Effector memory CD4-positive, alpha-beta T cell (primary cell): ENCODE results near the gene NUDT2.

ENCODE experiments used
- DNase-seq, 3 donors: peaks; one replicate each; pipeline ENCODE4 v3.0.0-alpha.2; 2020
- H3K27ac ChIP-seq: 2 replicates; pipeline ENCODE4 v1.7.0; 2013; ENCODE audit warnings: mild to moderate bottlenecking, low read length, moderate library complexity; ENCODE audit not compliant: insufficient read depth, poor library complexity, severe bottlenecking
- H3K27me3 ChIP-seq: replicated peaks from 2 replicates; pipeline ENCODE4 v1.7.0; 2013; ENCODE audit warnings: mild to moderate bottlenecking, low read length; ENCODE audit not compliant: insufficient read depth, control insufficient read depth, poor library complexity, severe bottlenecking
- H3K36me3 ChIP-seq: 2 replicates; pipeline ENCODE4 v1.7.0; 2013; ENCODE audit warnings: mild to moderate bottlenecking, low read length, moderate library complexity; ENCODE audit not compliant: control insufficient read depth, insufficient read depth
- H3K4me1 ChIP-seq: 2 replicates; pipeline ENCODE4 v1.7.0; 2013; ENCODE audit warnings: low read length, mild to moderate bottlenecking; ENCODE audit not compliant: control insufficient read depth, insufficient read depth, poor library complexity, severe bottlenecking
- H3K4me3 ChIP-seq: 2 replicates; pipeline ENCODE4 v1.7.0; 2013; ENCODE audit warnings: low read length, low read depth, mild to moderate bottlenecking; ENCODE audit not compliant: insufficient read depth, poor library complexity, severe bottlenecking
- H3K9me3 ChIP-seq: 2 replicates; pipeline ENCODE4 v1.7.0; 2013; ENCODE audit warnings: mild to moderate bottlenecking, low read length, moderate library complexity; ENCODE audit not compliant: control insufficient read depth

Gene NUDT2

DNA sequence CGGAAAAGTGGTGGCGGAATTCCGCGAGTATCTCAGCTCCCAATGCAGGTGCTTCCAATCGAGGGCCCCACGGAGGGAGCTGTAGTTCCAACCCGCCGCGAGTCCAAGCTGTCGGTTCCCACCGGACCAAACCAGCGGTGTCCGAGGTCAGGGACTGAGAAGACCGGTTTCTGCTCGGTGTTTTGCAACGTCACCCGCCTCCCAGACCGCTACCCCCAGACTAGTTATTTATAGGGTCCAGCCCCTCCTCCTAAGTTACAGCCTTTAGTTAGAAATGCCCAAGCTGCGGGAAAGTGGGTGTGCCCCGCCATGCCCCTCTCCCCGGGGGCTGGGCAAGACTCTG is 48.0 kb downstream of the NUDT2 start:
- Histone ChIP-seq H3K4me3 (peak overlapping the region; percentile 74), H3K4me1 (peaks cover 27% of the 10 kb centered on the region), H3K27me3 (no peaks in the 10 kb centered on the region), H3K9me3 (no peaks in the 10 kb centered on the region), H3K36me3 (no peaks in the 10 kb centered on the region), H3K27ac (no peak overlapping the region)
- no peak for DNase-seq

DNA sequence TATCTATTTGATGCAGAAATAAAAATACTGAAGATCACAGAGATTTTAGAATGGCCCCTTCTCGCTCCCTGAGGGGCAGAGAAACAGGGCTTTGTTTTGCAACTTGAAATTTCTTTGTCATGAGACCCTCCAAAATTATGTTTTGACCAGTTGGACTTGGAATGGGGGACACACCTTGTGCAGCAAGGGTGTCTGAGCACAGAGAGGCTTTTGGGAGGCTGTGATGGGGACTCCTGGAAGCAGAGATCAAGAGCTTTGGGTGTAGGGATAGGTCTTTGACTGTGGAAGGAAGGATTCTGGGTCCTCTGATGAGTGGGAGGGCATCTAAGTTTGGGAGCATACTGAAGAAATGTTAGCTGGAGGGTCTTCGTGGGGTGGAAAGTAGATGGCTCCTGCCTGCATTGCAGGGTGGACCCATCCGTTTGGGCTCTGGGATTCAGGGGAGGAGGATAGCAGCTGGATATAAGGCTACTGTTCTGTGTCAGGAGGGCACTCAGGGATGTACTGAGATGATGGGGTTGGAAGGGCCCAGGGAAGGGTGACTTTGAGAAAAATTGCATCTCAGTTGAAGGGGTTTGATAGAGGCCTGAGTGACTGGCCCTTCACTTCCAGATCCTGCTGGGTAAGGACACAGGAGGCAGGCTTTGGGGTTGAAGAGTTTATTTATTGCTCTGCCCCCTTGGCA is 49.1 kb downstream of the NUDT2 start:
- H3K36me3 ChIP-seq, result no peaks in the 10 kb centered on the region
- H3K9me3 ChIP-seq, result no peaks in the 10 kb centered on the region
- peaks cover 27% of the 10 kb centered on the region for H3K4me1 ChIP-seq
- DNase-seq, result no peak
- H3K27me3 ChIP-seq, result no peaks in the 10 kb centered on the region
- no peak overlapping the region for H3K4me3 ChIP-seq
- no peak overlapping the region for H3K27ac ChIP-seq

DNA sequence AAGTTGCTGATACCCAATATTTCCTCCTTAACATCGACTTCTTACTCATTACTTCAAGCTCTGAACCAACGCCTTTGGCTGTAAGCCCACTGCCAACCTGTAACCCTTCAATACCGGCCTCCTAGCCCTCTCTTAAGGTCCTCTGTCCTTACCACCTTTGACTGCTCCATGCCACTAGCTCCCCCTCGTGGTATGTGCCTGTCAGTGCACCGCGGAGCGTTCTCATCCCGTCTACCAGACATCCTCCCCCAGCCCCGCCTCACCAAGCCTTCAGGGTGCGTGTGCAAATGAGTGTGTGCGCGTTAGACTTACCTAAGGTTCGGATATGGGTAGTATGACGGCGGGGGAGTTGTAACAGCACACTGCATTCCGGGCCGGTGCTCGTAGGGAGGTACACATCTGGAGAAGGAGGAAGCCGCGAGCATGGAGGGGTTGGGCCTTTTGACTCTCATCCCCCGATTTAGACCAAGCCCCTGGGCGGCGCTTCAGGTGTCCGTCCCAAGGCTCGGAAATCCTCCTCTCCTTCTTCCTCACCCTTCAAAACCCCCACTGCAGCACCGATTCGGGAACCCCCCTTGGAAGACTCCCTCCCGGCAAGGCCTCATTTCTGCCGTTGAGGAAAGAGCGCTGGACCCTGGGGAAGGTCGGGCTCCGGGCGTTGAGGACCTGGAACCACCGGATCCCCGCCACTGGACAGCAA is 50.1 kb downstream of the NUDT2 start:
- no peaks in the 10 kb centered on the region for H3K36me3 ChIP-seq
- peak; percentile 78 to 83 (median 78) for DNase-seq
- peaks cover 27% of the 10 kb centered on the region for H3K4me1 ChIP-seq
- peak overlapping the region; percentile 35 for H3K4me3 ChIP-seq
- peak overlapping the region; percentile 44 for H3K27ac ChIP-seq
- H3K27me3 ChIP-seq, result no peaks in the 10 kb centered on the region
- H3K9me3 ChIP-seq, result no peaks in the 10 kb centered on the region

DNA sequence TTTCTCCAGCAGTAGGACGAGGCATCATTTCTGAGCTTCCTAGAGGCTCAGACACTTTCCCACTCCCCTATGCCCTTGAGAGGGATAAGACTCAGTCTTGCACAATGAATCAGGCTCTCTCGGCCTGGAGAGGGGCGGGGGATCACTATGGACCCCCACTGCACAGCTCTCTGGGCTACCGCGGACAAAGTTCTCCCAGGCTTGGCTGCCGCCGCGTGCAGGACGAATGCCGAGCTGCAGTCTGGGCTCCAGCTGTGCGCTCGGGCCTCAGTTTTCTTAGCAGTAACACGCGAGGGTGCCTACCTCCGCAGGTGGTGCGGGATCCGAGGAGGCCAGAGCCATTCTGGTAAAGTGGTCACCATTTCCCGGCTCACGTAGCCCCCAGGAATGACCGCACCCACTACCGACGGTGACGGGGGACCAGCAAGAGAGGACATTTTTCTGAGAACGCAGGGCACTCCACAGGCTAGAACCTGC is 50.7 kb downstream of the NUDT2 start:
- Histone ChIP-seq H3K9me3 (no peaks in the 10 kb centered on the region), H3K27me3 (no peaks in the 10 kb centered on the region), H3K4me3 (peak overlapping the region; percentile 35), H3K36me3 (no peaks in the 10 kb centered on the region), H3K4me1 (peaks cover 27% of the 10 kb centered on the region), H3K27ac (peak overlapping the region; percentile 44)
- DNase-seq, result no peak

DNA sequence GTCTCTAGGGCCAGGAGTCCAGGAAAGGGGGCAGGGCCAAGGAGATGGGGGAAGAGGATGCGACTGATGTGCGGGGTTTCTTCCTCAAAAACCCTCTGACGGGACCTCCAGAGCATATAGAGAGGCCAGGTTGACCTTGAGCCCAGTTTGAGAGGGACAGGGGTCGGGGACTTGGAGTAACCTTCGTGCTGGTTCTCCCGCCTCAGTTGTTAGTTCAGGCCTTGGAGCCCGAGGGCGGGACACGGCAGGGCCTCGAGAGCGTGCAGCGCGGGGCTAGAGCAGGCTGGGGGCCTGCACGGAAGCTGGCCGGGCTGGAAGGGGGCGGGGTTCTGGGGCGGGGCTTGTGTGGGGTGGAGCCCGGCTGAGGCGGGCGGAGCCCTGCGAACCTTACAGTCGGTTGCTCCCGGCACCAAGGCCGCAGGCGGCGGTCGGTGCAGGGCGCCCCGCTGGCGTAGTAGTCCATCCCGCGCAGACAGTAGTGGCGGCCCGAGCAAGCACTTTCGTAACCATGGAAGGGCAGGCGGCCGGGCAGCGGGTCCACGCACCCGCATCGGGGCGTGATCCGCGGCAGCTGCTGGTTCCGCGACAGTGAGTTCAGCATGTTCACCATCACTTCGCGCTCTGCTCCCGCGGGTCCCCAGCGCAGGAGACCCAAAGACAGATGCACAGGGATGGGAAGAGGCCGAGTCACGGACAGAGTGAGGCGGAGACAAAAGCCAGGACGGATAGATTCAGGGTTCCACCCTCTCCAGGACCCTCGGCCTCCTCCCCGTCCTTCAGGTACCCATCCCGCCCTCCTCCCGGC is 51.3 kb downstream of the NUDT2 start:
- H3K27ac ChIP-seq, result no peak overlapping the region
- DNase-seq, result peak; percentile 71 to 72 (median 71)
- H3K9me3 ChIP-seq, result no peaks in the 10 kb centered on the region
- peaks cover 27% of the 10 kb centered on the region for H3K4me1 ChIP-seq
- peak overlapping the region; percentile 64 for H3K4me3 ChIP-seq
- no peaks in the 10 kb centered on the region for H3K36me3 ChIP-seq
- H3K27me3 ChIP-seq, result no peaks in the 10 kb centered on the region

DNA sequence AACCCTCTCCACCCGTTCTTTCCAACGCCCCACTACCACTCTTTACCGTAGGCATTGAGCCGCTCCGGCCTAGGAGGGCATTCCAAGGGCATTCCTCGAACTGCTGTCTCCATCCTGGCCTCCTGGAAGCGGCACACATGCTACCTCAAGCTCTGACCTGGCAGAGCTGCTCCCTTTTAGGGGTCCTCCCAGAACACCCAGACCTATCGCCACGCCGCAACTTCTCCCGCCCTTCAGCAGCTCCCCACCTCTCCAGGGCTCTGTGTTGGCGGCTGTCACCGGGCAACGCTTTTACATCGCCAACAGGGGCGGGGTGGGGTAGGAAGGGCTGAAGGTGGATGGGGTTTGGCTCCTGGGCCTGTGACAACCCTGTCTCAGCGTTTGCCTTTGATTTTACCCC is 52.0 kb downstream of the NUDT2 start:
- H3K4me3 ChIP-seq, result no peak overlapping the region
- no peaks in the 10 kb centered on the region for H3K9me3 ChIP-seq
- no peaks in the 10 kb centered on the region for H3K27me3 ChIP-seq
- peaks cover 24% of the 10 kb centered on the region for H3K4me1 ChIP-seq
- DNase-seq, result no peak
- no peaks in the 10 kb centered on the region for H3K36me3 ChIP-seq
- no peak overlapping the region for H3K27ac ChIP-seq

DNA sequence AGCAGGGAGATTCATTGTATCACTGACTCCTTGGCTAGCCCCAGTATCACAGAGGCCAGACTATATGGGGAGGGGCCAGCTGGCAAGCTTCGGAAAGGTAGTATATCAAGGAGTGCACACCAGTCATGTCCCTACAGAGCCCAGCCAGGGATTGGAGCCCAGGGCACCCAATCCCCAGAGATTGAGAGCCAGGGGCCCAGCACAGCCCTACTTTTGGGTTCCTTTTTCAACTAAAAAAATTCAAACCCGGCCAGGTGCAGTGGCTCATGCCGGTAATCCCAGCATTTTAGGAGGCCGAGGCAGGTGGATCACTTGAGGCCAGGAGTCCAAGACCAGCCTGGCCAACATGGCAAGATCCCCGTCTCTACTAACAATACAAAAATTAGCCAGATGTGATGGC is 52.7 kb downstream of the NUDT2 start:
- no peak for DNase-seq
- peaks cover 24% of the 10 kb centered on the region for H3K4me1 ChIP-seq
- H3K36me3 ChIP-seq, result no peaks in the 10 kb centered on the region
- no peak overlapping the region for H3K27ac ChIP-seq
- H3K9me3 ChIP-seq, result no peaks in the 10 kb centered on the region
- H3K27me3 ChIP-seq, result no peaks in the 10 kb centered on the region
- H3K4me3 ChIP-seq, result no peak overlapping the region

DNA sequence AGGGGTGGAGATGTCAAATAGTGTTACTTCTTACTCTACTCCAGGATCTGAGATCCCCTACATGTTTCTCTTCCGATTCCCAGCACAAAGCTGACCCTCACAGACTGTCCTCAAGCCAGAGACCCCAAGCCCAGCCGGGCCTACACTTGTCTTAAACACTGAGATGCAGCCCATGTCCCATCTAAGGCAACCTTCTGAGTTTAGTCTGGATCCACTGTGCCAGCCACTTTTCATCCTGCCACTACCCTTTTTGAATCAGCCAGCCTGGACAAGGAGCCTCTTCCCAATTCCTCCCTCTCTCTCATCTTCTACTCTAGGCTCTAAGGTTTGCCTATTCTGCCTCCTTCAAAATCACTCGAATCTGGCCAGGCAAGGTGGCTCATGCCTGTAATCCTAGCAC is 53.5 kb downstream of the NUDT2 start:
- no peak overlapping the region for H3K27ac ChIP-seq
- H3K4me3 ChIP-seq, result no peak overlapping the region
- no peaks in the 10 kb centered on the region for H3K27me3 ChIP-seq
- DNase-seq, result no peak
- H3K36me3 ChIP-seq, result no peaks in the 10 kb centered on the region
- H3K9me3 ChIP-seq, result no peaks in the 10 kb centered on the region
- H3K4me1 ChIP-seq, result peaks cover 19% of the 10 kb centered on the region

DNA sequence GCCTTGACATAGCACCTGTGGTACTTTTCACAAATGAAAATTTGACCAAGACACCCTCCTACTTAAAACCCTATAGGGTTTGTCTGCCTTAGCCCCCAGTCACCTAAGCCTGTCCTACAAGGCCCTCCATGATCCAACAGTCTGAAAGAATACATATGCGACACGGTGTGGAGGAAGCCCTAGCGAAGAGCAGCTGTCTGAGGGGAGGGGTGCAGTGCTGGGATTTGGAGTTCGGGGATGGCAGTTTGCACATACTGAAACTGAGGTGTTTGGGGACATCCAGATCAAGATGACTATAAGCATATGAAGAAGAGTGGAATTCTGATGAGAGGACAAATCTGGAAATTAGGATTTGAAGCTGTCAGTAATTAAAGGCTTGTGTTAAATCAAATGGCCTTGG is 54.5 kb downstream of the NUDT2 start:
- Histone ChIP-seq H3K9me3 (no peaks in the 10 kb centered on the region), H3K4me3 (no peak overlapping the region), H3K36me3 (no peaks in the 10 kb centered on the region), H3K27me3 (no peaks in the 10 kb centered on the region), H3K4me1 (peaks cover 19% of the 10 kb centered on the region), H3K27ac (no peak overlapping the region)
- DNase-seq, result no peak
